H9 (cell line): ENCODE data around the gene POU2F2. TPM values are rescaled to one million over a fixed set of nuclear protein-coding genes. Genes with fewer than 3 reads are reported as not detected.

Experiments
- DNase-seq: peaks from one replicate; pipeline ENCODE4 v3.0.0-alpha.2; 2017
- H2AFZ ChIP-seq: one replicate; pipeline ENCODE4 v1.6.1; 2013; ENCODE audit warnings: mild to moderate bottlenecking, low read length, control low read depth, moderate library complexity
- H2AK5ac ChIP-seq: 2 replicates; pipeline ENCODE4 v1.6.1; 2013; ENCODE audit warnings: low read length, control low read depth, mixed read lengths; ENCODE audit not compliant: insufficient read length
- H2BK120ac ChIP-seq: one replicate; pipeline ENCODE4 v1.6.1; 2013; ENCODE audit warnings: low read depth, mild to moderate bottlenecking, low read length, control low read depth, inconsistent platforms; ENCODE audit not compliant: poor library complexity, severe bottlenecking
- H2BK12ac ChIP-seq: 2 replicates; pipeline ENCODE4 v1.6.1; 2013; ENCODE audit warnings: low read length, control low read depth, mixed read lengths, low read depth; ENCODE audit not compliant: insufficient read length
- H2BK15ac ChIP-seq: 2 replicates; pipeline ENCODE4 v1.6.1; 2013; ENCODE audit warnings: low read depth, low read length, control low read depth
- H2BK20ac ChIP-seq: one replicate; pipeline ENCODE4 v1.6.1; 2013; ENCODE audit warnings: low read depth, mild to moderate bottlenecking, low read length, control low read depth, inconsistent platforms; ENCODE audit not compliant: poor library complexity, severe bottlenecking
- H2BK5ac ChIP-seq: 2 replicates; pipeline ENCODE4 v1.6.1; 2013; ENCODE audit warnings: low read length, control low read depth, mixed read lengths; ENCODE audit not compliant: insufficient read length
- H3K14ac ChIP-seq: 2 replicates; pipeline ENCODE4 v1.6.1; 2013; ENCODE audit warnings: low read length, control low read depth; ENCODE audit not compliant: insufficient read depth
- H3K18ac ChIP-seq: 2 replicates; pipeline ENCODE4 v1.6.1; 2013; ENCODE audit warnings: low read depth, mild to moderate bottlenecking, mixed read lengths, low read length, control low read depth; ENCODE audit not compliant: insufficient read length
- H3K23ac ChIP-seq: 2 replicates; pipeline ENCODE4 v1.6.1; 2013; ENCODE audit warnings: low read length, control low read depth, mixed read lengths, low read depth; ENCODE audit not compliant: insufficient read length
- H3K23me2 ChIP-seq: 2 replicates; pipeline ENCODE4 v1.6.1; 2013; ENCODE audit warnings: low read depth, mild to moderate bottlenecking, mixed read lengths, low read length, control low read depth; ENCODE audit not compliant: insufficient read length, poor library complexity, severe bottlenecking
- H3K27ac ChIP-seq: 2 replicates; pipeline ENCODE4 v1.5.1; 2013; ENCODE audit warnings: low read length, control low read depth, mixed read lengths, low read depth; ENCODE audit not compliant: insufficient read length
- H3K27me3 ChIP-seq: 2 replicates; pipeline ENCODE4 v1.6.1; 2013; ENCODE audit warnings: low read length, control low read depth, inconsistent platforms; ENCODE audit not compliant: insufficient read depth
- H3K4ac ChIP-seq: 2 replicates; pipeline ENCODE4 v1.6.1; 2013; ENCODE audit warnings: low read depth, mild to moderate bottlenecking, control low read depth, inconsistent platforms, low read length, moderate library complexity
- H3K4me1 ChIP-seq: 2 replicates; pipeline ENCODE4 v1.6.1; 2013; ENCODE audit warnings: low read length, control low read depth, inconsistent platforms; ENCODE audit not compliant: insufficient read depth
- H3K4me2 ChIP-seq: 2 replicates; pipeline ENCODE4 v1.6.1; 2013; ENCODE audit warnings: low read length, control low read depth, mixed read lengths; ENCODE audit not compliant: insufficient read length, insufficient read depth
- H3K56ac ChIP-seq: 2 replicates; pipeline ENCODE4 v1.6.1; 2013; ENCODE audit warnings: low read depth, mild to moderate bottlenecking, mixed read lengths, low read length, control low read depth; ENCODE audit not compliant: insufficient read length
- H3K79me1 ChIP-seq: 2 replicates; pipeline ENCODE4 v1.6.1; 2013; ENCODE audit warnings: low read depth, mild to moderate bottlenecking, moderate library complexity, low read length, control low read depth, inconsistent platforms; ENCODE audit not compliant: insufficient read depth, poor library complexity, severe bottlenecking
- H3K79me2 ChIP-seq: 2 replicates; pipeline ENCODE4 v1.6.1; 2013; ENCODE audit warnings: low read length, control low read depth, inconsistent platforms; ENCODE audit not compliant: insufficient read depth
- H3K9ac ChIP-seq: 2 replicates; pipeline ENCODE4 v1.6.1; 2013; ENCODE audit warnings: low read length, control low read depth, mixed read lengths; ENCODE audit not compliant: insufficient read length; ENCODE audit errors: extremely low read depth
- H3K9me3 ChIP-seq: one replicate; pipeline ENCODE4 v1.6.1; 2013; ENCODE audit warnings: low read depth, low read length, inconsistent platforms; ENCODE audit not compliant: control insufficient read depth
- H3T11ph ChIP-seq: one replicate; pipeline ENCODE4 v1.6.1; 2013; ENCODE audit warnings: mild to moderate bottlenecking, low read length, control low read depth, inconsistent platforms
- H4K20me1 ChIP-seq: one replicate; pipeline ENCODE4 v1.6.1; 2013; ENCODE audit not compliant: control insufficient read depth, insufficient read length, insufficient read depth
- H4K5ac ChIP-seq: 2 replicates; pipeline ENCODE4 v1.6.1; 2013; ENCODE audit warnings: low read depth, mild to moderate bottlenecking, mixed read lengths, low read length, control low read depth; ENCODE audit not compliant: insufficient read length
- H4K8ac ChIP-seq: replicated peaks from 2 replicates; pipeline ENCODE4 v1.6.1; 2013; ENCODE audit warnings: low read length, control low read depth, mixed read lengths, low read depth; ENCODE audit not compliant: insufficient read length
- H4K91ac ChIP-seq: 2 replicates; pipeline ENCODE4 v1.6.1; 2013; ENCODE audit warnings: low read depth, mild to moderate bottlenecking, moderate library complexity, mixed read lengths, low read length, control low read depth; ENCODE audit not compliant: insufficient read length
- H3K27ac Mint-ChIP-seq, 3 experiments: 2 replicates in 2 of 3; 3 replicates in 1 of 3; pipeline ENCODE4 v1.8.0; 2020 to 2021; ENCODE audit warnings: mixed read lengths in 3 of 3, mild to moderate bottlenecking in 1 of 3, moderate library complexity in 1 of 3
- H3K27me3 Mint-ChIP-seq: 2 replicates; pipeline ENCODE4 v1.8.0; 2021; ENCODE audit warnings: low read depth, mild to moderate bottlenecking, moderate library complexity, mixed read lengths
- H3K36me3 Mint-ChIP-seq, 3 experiments: 2 replicates in 2 of 3; 3 replicates in 1 of 3; pipeline ENCODE4 v1.8.0; 2020 to 2021; ENCODE audit warnings: low read depth in 3 of 3, mixed read lengths in 3 of 3; ENCODE audit not compliant: insufficient read depth in 1 of 3
- H3K4me1 Mint-ChIP-seq, 2 experiments: 2 replicates each; pipeline ENCODE4 v1.8.0; 2020; ENCODE audit warnings: mixed read lengths in 2 of 2
- H3K4me3 Mint-ChIP-seq, 2 experiments: 2 replicates in 1 of 2; 3 replicates in 1 of 2; pipeline ENCODE4 v1.8.0; 2020 to 2021; ENCODE audit warnings: mild to moderate bottlenecking in 2 of 2, mixed read lengths in 2 of 2, moderate library complexity in 1 of 2
- H3K9me3 Mint-ChIP-seq, 2 experiments: 2 replicates in 1 of 2; 3 replicates in 1 of 2; pipeline ENCODE4 v1.8.0; 2020; ENCODE audit warnings: mild to moderate bottlenecking in 2 of 2, mixed read lengths in 2 of 2, moderate library complexity in 1 of 2
- CTCF ChIP-seq: fragments of 200-600 bp; sonication (generic); conservative IDR thresholded peaks from 3 replicates; pipeline ENCODE4 v1.8.0; 2021; ENCODE audit warnings: antibody characterized with exemption, mild to moderate bottlenecking
- WGBS: extraction: QIAGEN DNeasy Blood & Tissue Kit; methylation state at CpG from one replicate; pipeline ENCODE4 v1.1.7; 2013; ENCODE audit warnings: missing lambda C conversion rate, low lambda C conversion rate, mixed read lengths; ENCODE audit not compliant: insufficient read length; ENCODE audit errors: extremely low coverage; 5-methylcytosine and 5-hydroxymethylcytosine counted together
- total RNA-seq: library from RNA; stranded (reverse); gene quantifications from 2 replicates; pipeline ENCODE4 v1.2.1, GENCODE V29; 2021

POU2F2 gene
- total RNA-seq, 1 experiment from 2014 or later = 2.9 TPM

- H3K9ac ChIP-seq = no peak overlapping the region
- H2BK120ac ChIP-seq = no peak overlapping the region
- no peak overlapping the region for H4K8ac ChIP-seq
- no peak overlapping the region for H2BK20ac ChIP-seq
- H2BK15ac ChIP-seq = no peak overlapping the region
- no peak overlapping the region for H4K5ac ChIP-seq
- no peak overlapping the region for H2AFZ ChIP-seq
- H3K23me2 ChIP-seq = no peaks in the 10 kb centered on the region
- no peak overlapping the region for H3K56ac ChIP-seq
- H3K18ac ChIP-seq = no peak overlapping the region
- H4K91ac ChIP-seq = no peak overlapping the region
- Mint-ChIP-seq H3K4me1 (peaks cover 11 to 22% of the 10 kb centered on the region in 2 experiments), H3K4me3 (no peak overlapping the region), H3K27me3 (peaks cover 40% of the 10 kb centered on the region), H3K9me3 (no peaks in the 10 kb centered on the region; a peak in 1 of 5 replicates), H3K36me3 (no peaks in the 10 kb centered on the region), H3K27ac (no peak overlapping the region)
- H2BK5ac ChIP-seq = no peak overlapping the region
- H3K4me2 ChIP-seq = no peak overlapping the region
- DNase-seq = no peak
- TF ChIP-seq CTCF = no peak
- no peak overlapping the region for H2AK5ac ChIP-seq
- H3T11ph ChIP-seq = no peak overlapping the region
- no peak overlapping the region for H3K4ac ChIP-seq
- no peak overlapping the region for H3K14ac ChIP-seq
- no peaks in the 10 kb centered on the region for H3K79me2 ChIP-seq
- no CpG with 5 or more reads among the region's 5 CpGs for WGBS
- no peaks in the 10 kb centered on the region for H3K9me3 ChIP-seq
- no peaks in the 10 kb centered on the region for H3K79me1 ChIP-seq
- no peaks in the 10 kb centered on the region for H4K20me1 ChIP-seq
- no peaks in the 10 kb centered on the region for H3K27me3 ChIP-seq
- H3K27ac ChIP-seq = no peak overlapping the region
- H3K4me1 ChIP-seq = 0 out of 2 replicates have a peak, but pooled peaks cover 2% of the 10 kb centered on the region
- H3K23ac ChIP-seq = no peak overlapping the region
- H2BK12ac ChIP-seq = no peak overlapping the region
Observed at GRCh38 chr19:42126574-42126973, 5.7 kb downstream of the POU2F2 start.
